ENCODE results near the gene SASH1.

The SASH1 gene

GRCh38 chr6:148336901-148337300 lies 5.7 kb upstream of the SASH1 start:
- Histone ChIP-seq H4K20me1 (ENCODE audit: low read depth, low read length) (no peaks in the 10 kb centered on the region), H3K9me3 (ENCODE audit: insufficient read depth, low read length) (no peaks in the 10 kb centered on the region), H2AFZ (ENCODE audit: low read depth, low read length, severe bottlenecking) (no peak overlapping the region), H3K4me2 (ENCODE audit: low read depth, low read length, poor library complexity, severe bottlenecking) (no peak overlapping the region), H3K27ac (ENCODE audit: low read depth, low read length) (no peak overlapping the region), H3K27me3 (ENCODE audit: low read length) (no peaks in the 10 kb centered on the region), H3F3A (ENCODE audit: insufficient read depth) (no peaks in the 10 kb centered on the region), H3K36me3 (ENCODE audit: low read length) (no peaks in the 10 kb centered on the region), H3K9ac (ENCODE audit: low read length) (no peak overlapping the region), H3K4me3 (ENCODE audit: insufficient read depth, low read length, poor library complexity, severe bottlenecking) (no peak overlapping the region), H3K79me2 (ENCODE audit: insufficient read depth, low read length) (no peaks in the 10 kb centered on the region), H3K9me2 (replicated peaks; ENCODE audit: insufficient read depth, low read length) (no peaks in the 10 kb centered on the region)
- no peak for TF ChIP-seq EZH2phosphoT487 (conservative IDR thresholded peaks at IDR 0.05; ENCODE audit: low read length)
- TF ChIP-seq, protein P1, sequence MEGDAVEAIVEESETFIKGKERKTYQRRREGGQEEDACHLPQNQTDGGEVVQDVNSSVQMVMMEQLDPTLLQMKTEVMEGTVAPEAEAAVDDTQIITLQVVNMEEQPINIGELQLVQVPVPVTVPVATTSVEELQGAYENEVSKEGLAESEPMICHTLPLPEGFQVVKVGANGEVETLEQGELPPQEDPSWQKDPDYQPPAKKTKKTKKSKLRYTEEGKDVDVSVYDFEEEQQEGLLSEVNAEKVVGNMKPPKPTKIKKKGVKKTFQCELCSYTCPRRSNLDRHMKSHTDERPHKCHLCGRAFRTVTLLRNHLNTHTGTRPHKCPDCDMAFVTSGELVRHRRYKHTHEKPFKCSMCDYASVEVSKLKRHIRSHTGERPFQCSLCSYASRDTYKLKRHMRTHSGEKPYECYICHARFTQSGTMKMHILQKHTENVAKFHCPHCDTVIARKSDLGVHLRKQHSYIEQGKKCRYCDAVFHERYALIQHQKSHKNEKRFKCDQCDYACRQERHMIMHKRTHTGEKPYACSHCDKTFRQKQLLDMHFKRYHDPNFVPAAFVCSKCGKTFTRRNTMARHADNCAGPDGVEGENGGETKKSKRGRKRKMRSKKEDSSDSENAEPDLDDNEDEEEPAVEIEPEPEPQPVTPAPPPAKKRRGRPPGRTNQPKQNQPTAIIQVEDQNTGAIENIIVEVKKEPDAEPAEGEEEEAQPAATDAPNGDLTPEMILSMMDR (IDR thresholded peaks at IDR 0.05; ENCODE audit: insufficient read depth, low read length, poor library complexity, severe bottlenecking): no peak

- Histone ChIP-seq H3K79me2 (ENCODE audit: insufficient read depth, low read length) (no peaks in the 10 kb centered on the region), H3K36me3 (ENCODE audit: low read length) (no peaks in the 10 kb centered on the region), H4K20me1 (ENCODE audit: low read depth, low read length) (no peaks in the 10 kb centered on the region), H3K4me3 (ENCODE audit: insufficient read depth, low read length, poor library complexity, severe bottlenecking) (no peak overlapping the region), H3K9me3 (ENCODE audit: insufficient read depth, low read length) (no peaks in the 10 kb centered on the region), H3K4me2 (ENCODE audit: low read depth, low read length, poor library complexity, severe bottlenecking) (no peak overlapping the region), H3K9ac (ENCODE audit: low read length) (no peak overlapping the region), H3K27me3 (ENCODE audit: low read length) (no peaks in the 10 kb centered on the region), H3F3A (ENCODE audit: insufficient read depth) (no peaks in the 10 kb centered on the region), H3K27ac (ENCODE audit: low read depth, low read length) (no peak overlapping the region), H2AFZ (ENCODE audit: low read depth, low read length, severe bottlenecking) (no peak overlapping the region), H3K9me2 (replicated peaks; ENCODE audit: insufficient read depth, low read length) (no peaks in the 10 kb centered on the region)
- no peak for TF ChIP-seq EZH2phosphoT487 (conservative IDR thresholded peaks at IDR 0.05; ENCODE audit: low read length)
- TF ChIP-seq, protein P1 (IDR thresholded peaks at IDR 0.05; ENCODE audit: insufficient read depth, low read length, poor library complexity, severe bottlenecking): no peak
Measured at GRCh38 chr6:148339766-148340165, 2.9 kb upstream of the SASH1 start.

DNA sequence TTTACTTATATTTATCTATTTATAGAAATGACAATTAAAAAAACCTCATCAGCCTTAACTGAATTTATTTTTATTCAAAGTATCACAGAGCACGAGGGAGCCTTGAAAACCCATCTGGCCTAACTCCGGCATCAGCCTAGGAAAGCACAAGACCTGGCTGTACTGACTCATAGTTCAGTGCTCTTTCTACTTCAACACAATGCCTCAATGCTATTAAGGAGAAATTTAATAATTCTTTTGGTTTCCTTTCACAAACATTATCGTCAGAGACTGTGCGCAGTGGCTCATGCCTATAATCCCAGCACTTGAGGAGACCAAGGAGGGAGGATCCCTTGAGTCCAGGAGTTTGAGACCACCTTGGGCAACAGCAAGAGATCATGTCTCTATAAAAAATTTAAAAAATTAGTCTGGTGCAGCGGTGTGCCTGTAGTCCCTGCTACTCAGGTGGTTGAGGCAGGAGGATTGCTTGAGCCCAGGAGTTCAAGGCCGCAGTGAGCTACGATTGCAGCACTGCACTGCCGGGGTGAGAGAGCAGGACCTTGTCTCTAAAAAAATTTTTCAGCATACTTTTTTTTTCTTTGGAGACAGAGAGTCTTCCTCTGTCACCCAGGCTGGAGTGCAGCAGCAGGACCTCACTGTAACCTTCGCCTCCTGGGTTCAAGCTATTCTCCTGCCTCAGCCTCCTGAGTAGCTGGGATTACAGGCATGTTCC lies 1.9 kb upstream of the SASH1 start:
- no peak overlapping the region for H2AFZ ChIP-seq (ENCODE audit: low read depth, low read length, severe bottlenecking)
- TF ChIP-seq, protein P1 (IDR thresholded peaks at IDR 0.05; ENCODE audit: insufficient read depth, low read length, poor library complexity, severe bottlenecking): no peak
- no peak for TF ChIP-seq EZH2phosphoT487 (conservative IDR thresholded peaks at IDR 0.05; ENCODE audit: low read length)
- H3F3A ChIP-seq (ENCODE audit: insufficient read depth): no peaks in the 10 kb centered on the region
- H3K79me2 ChIP-seq (ENCODE audit: insufficient read depth, low read length): no peaks in the 10 kb centered on the region
- no peaks in the 10 kb centered on the region for H3K9me3 ChIP-seq (ENCODE audit: insufficient read depth, low read length)
- H3K9ac ChIP-seq (ENCODE audit: low read length): no peak overlapping the region
- no peak overlapping the region for H3K4me3 ChIP-seq (ENCODE audit: insufficient read depth, low read length, poor library complexity, severe bottlenecking)
- H3K27me3 ChIP-seq (ENCODE audit: low read length): no peaks in the 10 kb centered on the region
- H3K36me3 ChIP-seq (ENCODE audit: low read length): no peaks in the 10 kb centered on the region
- H4K20me1 ChIP-seq (ENCODE audit: low read depth, low read length): no peaks in the 10 kb centered on the region
- no peak overlapping the region for H3K4me2 ChIP-seq (ENCODE audit: low read depth, low read length, poor library complexity, severe bottlenecking)
- H3K27ac ChIP-seq (ENCODE audit: low read depth, low read length): no peak overlapping the region
- H3K9me2 ChIP-seq (replicated peaks; ENCODE audit: insufficient read depth, low read length): no peaks in the 10 kb centered on the region

Measured in SU-DHL-6 (cell line).